KMS-11 (cell line): ENCODE measurements around the gene PPP1R2C.

ENCODE experiments used
- H2AFZ ChIP-seq: fragments of 200-600 bp; sonication (generic); 2 replicates; pipeline ENCODE4 v1.6.1; 2016; ENCODE audit warnings: antibody characterized with exemption, mixed run types, low read depth
- H3K27ac ChIP-seq: fragments of 200-600 bp; sonication (generic); 2 replicates; pipeline ENCODE4 v1.6.1; 2016; ENCODE audit warnings: mild to moderate bottlenecking, mixed run types
- H3K27me3 ChIP-seq: fragments of 200-600 bp; sonication (generic); 2 replicates; pipeline ENCODE4 v1.6.1; 2017; ENCODE audit warnings: mild to moderate bottlenecking, low read depth, mixed run types, moderate library complexity; ENCODE audit not compliant: insufficient read depth
- H3K36me3 ChIP-seq: fragments of 200-600 bp; sonication (generic); 2 replicates; pipeline ENCODE4 v1.6.1; 2017; ENCODE audit warnings: mild to moderate bottlenecking, mixed run types; ENCODE audit not compliant: insufficient read depth
- H3K4me1 ChIP-seq: fragments of 200-600 bp; sonication (generic); 2 replicates; pipeline ENCODE4 v1.6.1; 2016; ENCODE audit warnings: mild to moderate bottlenecking, low read depth, mixed run types; ENCODE audit not compliant: poor library complexity, severe bottlenecking
- H3K4me2 ChIP-seq: fragments of 200-600 bp; sonication (generic); 2 replicates; pipeline ENCODE4 v1.7.0; 2016; ENCODE audit warnings: mild to moderate bottlenecking, mixed run types
- H3K4me3 ChIP-seq: fragments of 200-600 bp; sonication (generic); IDR thresholded peaks from 2 replicates; pipeline ENCODE4 v1.6.1; 2017; ENCODE audit warnings: low read depth, low read length, mixed read lengths; ENCODE audit not compliant: insufficient read depth
- H3K79me2 ChIP-seq: fragments of 200-600 bp; sonication (generic); 2 replicates; pipeline ENCODE4 v1.6.1; 2016; ENCODE audit warnings: low read depth, mixed run types; ENCODE audit not compliant: insufficient read depth
- H3K9ac ChIP-seq: fragments of 200-600 bp; sonication (generic); 2 replicates; pipeline ENCODE4 v1.6.1; 2016; ENCODE audit warnings: mild to moderate bottlenecking, mixed run types
- H4K20me1 ChIP-seq: fragments of 200-600 bp; sonication (generic); 2 replicates; pipeline ENCODE4 v1.6.1; 2016; ENCODE audit warnings: mild to moderate bottlenecking, mixed run types; ENCODE audit not compliant: insufficient read depth
- TF ChIP-seq, protein P1 (sequence below): fragments of 200-600 bp; sonication (generic); conservative IDR thresholded peaks from 2 replicates; pipeline ENCODE4 v1.6.1; 2017; ENCODE audit warnings: low read depth, mild to moderate bottlenecking, antibody characterized with exemption, low read length, moderate library complexity, mixed read lengths

The PPP1R2C gene

DNA sequence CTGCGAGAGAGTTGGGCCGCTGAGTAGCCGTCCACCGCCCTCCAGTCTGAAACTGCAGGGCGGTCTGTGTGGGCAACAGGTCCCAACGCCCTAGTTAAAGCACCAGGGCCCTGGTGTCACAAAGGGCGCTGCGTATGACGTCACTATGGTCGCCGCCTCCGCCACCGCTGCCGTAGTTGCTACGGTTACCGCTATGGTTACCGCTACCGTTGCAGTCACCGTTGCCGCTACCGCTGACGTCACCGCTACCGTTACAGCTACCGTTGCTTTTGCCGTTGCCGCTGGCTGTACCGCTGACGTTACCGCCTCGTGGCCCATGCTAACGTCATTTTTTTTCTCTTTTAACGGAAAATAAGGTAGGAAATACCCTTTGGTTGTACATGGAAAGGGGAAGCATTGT is at the start of gene PPP1R2C:
PPP1R2C (minus strand) TSS at position 68 of the 400 bp plus-strand sequence. CDS start 84 bp downstream, outside the sequence.
- TF ChIP-seq, protein P1, sequence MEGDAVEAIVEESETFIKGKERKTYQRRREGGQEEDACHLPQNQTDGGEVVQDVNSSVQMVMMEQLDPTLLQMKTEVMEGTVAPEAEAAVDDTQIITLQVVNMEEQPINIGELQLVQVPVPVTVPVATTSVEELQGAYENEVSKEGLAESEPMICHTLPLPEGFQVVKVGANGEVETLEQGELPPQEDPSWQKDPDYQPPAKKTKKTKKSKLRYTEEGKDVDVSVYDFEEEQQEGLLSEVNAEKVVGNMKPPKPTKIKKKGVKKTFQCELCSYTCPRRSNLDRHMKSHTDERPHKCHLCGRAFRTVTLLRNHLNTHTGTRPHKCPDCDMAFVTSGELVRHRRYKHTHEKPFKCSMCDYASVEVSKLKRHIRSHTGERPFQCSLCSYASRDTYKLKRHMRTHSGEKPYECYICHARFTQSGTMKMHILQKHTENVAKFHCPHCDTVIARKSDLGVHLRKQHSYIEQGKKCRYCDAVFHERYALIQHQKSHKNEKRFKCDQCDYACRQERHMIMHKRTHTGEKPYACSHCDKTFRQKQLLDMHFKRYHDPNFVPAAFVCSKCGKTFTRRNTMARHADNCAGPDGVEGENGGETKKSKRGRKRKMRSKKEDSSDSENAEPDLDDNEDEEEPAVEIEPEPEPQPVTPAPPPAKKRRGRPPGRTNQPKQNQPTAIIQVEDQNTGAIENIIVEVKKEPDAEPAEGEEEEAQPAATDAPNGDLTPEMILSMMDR = no peak
- no peak within 1 kb of the TSS for H3K4me2 ChIP-seq
- H2AFZ ChIP-seq = no peak within 1 kb of the TSS
- no peaks in the 10 kb centered on the region for H3K27me3 ChIP-seq
- no peak within 1 kb of the TSS for H3K27ac ChIP-seq
- no peaks in the 10 kb centered on the region for H3K4me1 ChIP-seq
- no peaks in the 10 kb centered on the region for H3K36me3 ChIP-seq
- H3K79me2 ChIP-seq = no peaks in the 10 kb centered on the region
- no peak within 1 kb of the TSS for H3K9ac ChIP-seq
- no peaks in the 10 kb centered on the region for H4K20me1 ChIP-seq
- no peak within 1 kb of the TSS for H3K4me3 ChIP-seq

DNA sequence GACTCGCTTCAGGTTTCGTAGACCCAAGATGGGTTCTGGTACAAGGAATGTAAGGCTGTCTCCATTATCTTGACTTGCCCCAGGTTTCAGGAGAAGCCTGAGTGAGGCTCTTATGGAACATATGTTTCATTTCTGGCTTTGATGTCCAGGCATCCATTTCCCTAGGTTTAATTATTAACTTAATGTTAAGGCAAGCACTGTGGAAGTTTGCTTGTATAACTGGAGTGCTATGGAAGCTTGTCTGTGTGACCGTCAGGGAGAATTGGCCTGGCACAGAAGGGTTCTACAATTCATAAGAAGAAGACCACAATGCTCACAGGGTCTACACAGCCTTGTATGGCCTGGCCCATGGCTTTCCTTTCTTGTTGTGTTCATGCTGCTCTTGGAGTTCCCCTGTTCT is 47.2 kb upstream of the PPP1R2C start:
- Histone ChIP-seq H3K4me1 (peaks cover 14% of the 10 kb centered on the region), H3K27me3 (no peaks in the 10 kb centered on the region), H3K79me2 (no peaks in the 10 kb centered on the region), H3K27ac (no peak overlapping the region), H4K20me1 (no peaks in the 10 kb centered on the region), H3K9ac (no peak overlapping the region), H3K36me3 (no peaks in the 10 kb centered on the region), H3K4me2 (no peak overlapping the region), H2AFZ (no peak overlapping the region), H3K4me3 (no peak overlapping the region)
- TF ChIP-seq, protein P1 = no peak

DNA sequence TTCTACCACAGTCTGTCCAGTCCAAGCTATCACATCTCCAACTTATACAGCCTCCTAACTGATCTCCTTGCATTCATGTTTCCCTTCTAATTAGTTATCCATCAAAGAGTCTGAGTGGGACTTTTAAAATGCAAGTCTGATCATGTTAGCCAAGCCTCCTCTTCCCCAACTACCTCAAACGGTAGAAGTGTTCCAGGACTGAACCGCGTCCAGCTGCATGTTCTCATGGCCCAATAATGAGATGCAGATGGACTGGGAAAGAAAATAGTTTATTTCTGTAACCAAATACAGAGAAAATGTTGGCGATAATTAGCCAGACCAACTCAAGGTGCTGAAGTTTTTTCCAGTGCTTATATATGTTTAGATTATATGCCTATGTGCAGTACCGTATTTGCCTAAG is 46.6 kb upstream of the PPP1R2C start:
- no peak overlapping the region for H3K9ac ChIP-seq
- H3K36me3 ChIP-seq = no peaks in the 10 kb centered on the region
- H3K4me1 ChIP-seq = peaks cover 14% of the 10 kb centered on the region
- no peaks in the 10 kb centered on the region for H3K27me3 ChIP-seq
- no peaks in the 10 kb centered on the region for H4K20me1 ChIP-seq
- H2AFZ ChIP-seq = no peak overlapping the region
- no peaks in the 10 kb centered on the region for H3K79me2 ChIP-seq
- no peak overlapping the region for H3K4me2 ChIP-seq
- TF ChIP-seq, protein P1 = no peak
- no peak overlapping the region for H3K4me3 ChIP-seq
- H3K27ac ChIP-seq = no peak overlapping the region

DNA sequence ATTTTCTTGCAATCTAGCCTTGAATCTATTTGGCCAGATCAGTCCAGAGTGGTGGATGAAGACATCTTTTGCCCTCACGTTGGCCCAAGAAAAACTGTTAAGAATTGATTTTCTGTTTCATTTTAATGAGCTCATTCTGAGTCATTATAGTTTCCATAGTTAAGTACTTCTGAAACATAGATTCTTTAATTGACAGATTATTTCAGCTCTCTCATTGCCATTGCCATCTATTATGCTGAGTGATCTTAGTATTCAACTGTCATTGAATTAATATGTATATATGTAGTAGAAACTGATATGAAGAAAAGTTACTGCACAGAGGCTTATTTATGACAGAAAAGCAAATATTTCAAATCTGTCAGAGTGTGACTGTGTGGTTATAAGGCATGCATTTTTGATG is 45.5 kb upstream of the PPP1R2C start:
- no peaks in the 10 kb centered on the region for H3K36me3 ChIP-seq
- H3K79me2 ChIP-seq = no peaks in the 10 kb centered on the region
- H3K9ac ChIP-seq = no peak overlapping the region
- no peaks in the 10 kb centered on the region for H4K20me1 ChIP-seq
- peaks cover 14% of the 10 kb centered on the region for H3K4me1 ChIP-seq
- H3K4me3 ChIP-seq = no peak overlapping the region
- no peak overlapping the region for H2AFZ ChIP-seq
- H3K27ac ChIP-seq = no peak overlapping the region
- no peak overlapping the region for H3K4me2 ChIP-seq
- TF ChIP-seq, protein P1 = no peak
- no peaks in the 10 kb centered on the region for H3K27me3 ChIP-seq
